Brain microvascular endothelial cell (primary cell): Measurements from ENCODE around the gene TCEANC2.
"Not testable (repeated sequence)": the region's sequence is repeated elsewhere in the genome, so short reads cannot be mapped to it uniquely, and the experiment has no call there.

ENCODE experiments used
- DNase-seq: peaks from one replicate; pipeline ENCODE4 v3.0.0-alpha.2; 2020
- H3K27ac ChIP-seq: fragments of 250-450 bp; sonication (Bioruptor Pico); 2 replicates; pipeline ENCODE4 v1.5.1; 2020; ENCODE audit warnings: mild to moderate bottlenecking, moderate library complexity
- H3K27me3 ChIP-seq: fragments of 250-450 bp; sonication (Bioruptor Pico); replicated peaks from 2 replicates; pipeline ENCODE4 v1.5.1; 2020; ENCODE audit warnings: mild to moderate bottlenecking
- H3K36me3 ChIP-seq: fragments of 250-450 bp; sonication (Bioruptor Pico); replicated peaks from 2 replicates; pipeline ENCODE4 v1.5.1; 2020; ENCODE audit warnings: mild to moderate bottlenecking
- H3K4me3 ChIP-seq: 2 replicates; pipeline ENCODE4 v1.5.1; 2011; ENCODE audit warnings: low read depth, mild to moderate bottlenecking, control low read depth, low read length, moderate library complexity
- in situ Hi-C: cut with HindIII; loops from 2 replicates; pipeline ENCODE4 v1.10.0; 2017; ENCODE audit warnings: low sequenced_read_pairs, low pct_ligation_motif_present
- TF ChIP-seq, protein P1 (sequence below): IDR thresholded peaks from 2 replicates; pipeline ENCODE4 v1.5.1; 2011; ENCODE audit warnings: low read depth, mild to moderate bottlenecking, moderate library complexity, low read length, control low read depth, inconsistent platforms; ENCODE audit errors: missing control alignments

Gene TCEANC2

DNA sequence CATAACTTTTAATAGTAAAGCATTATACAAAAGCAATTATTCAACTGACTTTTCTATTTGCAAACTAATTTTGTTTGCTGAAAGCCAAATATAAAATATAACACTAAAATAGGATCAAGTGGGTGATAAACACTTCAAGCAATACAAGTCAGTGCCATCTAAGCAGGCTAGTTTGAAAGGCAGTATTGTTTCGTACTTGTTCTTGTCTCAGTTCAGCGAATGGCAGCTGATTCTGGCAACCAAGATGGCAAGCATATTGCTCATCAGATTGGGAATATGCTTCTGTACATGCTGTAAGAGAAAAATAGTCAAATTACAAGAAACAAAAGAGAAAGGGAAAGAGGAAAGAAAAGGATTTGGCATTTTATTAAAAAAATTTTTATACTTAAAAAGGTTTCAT, 7.9 kb upstream of the TCEANC2 start:
- peaks cover 7% of the 10 kb centered on the region for H3K36me3 ChIP-seq
- in situ Hi-C loops, result no loop called here
- no peak overlapping the region for H3K4me3 ChIP-seq
- no peak overlapping the region for H3K27ac ChIP-seq
- no peaks in the 10 kb centered on the region for H3K27me3 ChIP-seq
- TF ChIP-seq, protein P1, sequence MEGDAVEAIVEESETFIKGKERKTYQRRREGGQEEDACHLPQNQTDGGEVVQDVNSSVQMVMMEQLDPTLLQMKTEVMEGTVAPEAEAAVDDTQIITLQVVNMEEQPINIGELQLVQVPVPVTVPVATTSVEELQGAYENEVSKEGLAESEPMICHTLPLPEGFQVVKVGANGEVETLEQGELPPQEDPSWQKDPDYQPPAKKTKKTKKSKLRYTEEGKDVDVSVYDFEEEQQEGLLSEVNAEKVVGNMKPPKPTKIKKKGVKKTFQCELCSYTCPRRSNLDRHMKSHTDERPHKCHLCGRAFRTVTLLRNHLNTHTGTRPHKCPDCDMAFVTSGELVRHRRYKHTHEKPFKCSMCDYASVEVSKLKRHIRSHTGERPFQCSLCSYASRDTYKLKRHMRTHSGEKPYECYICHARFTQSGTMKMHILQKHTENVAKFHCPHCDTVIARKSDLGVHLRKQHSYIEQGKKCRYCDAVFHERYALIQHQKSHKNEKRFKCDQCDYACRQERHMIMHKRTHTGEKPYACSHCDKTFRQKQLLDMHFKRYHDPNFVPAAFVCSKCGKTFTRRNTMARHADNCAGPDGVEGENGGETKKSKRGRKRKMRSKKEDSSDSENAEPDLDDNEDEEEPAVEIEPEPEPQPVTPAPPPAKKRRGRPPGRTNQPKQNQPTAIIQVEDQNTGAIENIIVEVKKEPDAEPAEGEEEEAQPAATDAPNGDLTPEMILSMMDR, result no peak
- DNase-seq, result no peak

DNA sequence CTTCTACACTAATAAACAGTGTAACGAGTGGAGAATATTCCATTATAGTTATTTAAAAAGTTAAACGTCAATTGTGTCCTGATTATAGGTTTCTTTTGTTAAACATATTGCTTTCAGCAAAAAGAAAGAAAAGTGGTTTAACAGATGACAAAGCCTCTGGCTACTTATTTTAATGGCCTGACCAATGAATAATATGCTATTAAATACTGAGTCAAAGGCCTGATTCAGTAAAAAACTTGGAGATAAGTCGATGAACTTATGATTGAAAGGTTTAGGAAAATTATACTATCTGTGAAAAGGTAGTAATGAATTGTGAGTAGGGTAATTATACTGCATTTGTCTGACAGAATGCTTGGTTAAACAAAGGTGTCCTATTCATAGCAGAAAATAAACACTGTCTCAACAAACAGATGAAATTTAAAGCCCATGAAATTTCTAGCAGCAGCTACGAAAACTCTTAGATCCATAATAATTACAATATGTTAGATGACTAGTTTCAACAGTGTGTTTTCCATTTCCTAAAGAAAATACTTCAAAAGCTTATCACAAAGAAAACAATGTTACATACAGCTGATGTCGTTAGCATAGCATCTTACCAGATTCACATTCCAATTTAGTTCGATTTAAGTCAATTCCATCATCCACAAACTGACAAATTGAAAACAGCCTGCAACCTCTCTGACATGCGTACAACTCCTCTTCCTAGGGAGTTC, 6.6 kb upstream of the TCEANC2 start:
- TF ChIP-seq, protein P1, result no peak
- Histone ChIP-seq H3K36me3 (peaks cover 7% of the 10 kb centered on the region), H3K4me3 (no peak overlapping the region), H3K27me3 (no peaks in the 10 kb centered on the region), H3K27ac (peak overlapping the region; percentile 61)
- DNase-seq, result no peak
- in situ Hi-C loops, result no loop called here

DNA sequence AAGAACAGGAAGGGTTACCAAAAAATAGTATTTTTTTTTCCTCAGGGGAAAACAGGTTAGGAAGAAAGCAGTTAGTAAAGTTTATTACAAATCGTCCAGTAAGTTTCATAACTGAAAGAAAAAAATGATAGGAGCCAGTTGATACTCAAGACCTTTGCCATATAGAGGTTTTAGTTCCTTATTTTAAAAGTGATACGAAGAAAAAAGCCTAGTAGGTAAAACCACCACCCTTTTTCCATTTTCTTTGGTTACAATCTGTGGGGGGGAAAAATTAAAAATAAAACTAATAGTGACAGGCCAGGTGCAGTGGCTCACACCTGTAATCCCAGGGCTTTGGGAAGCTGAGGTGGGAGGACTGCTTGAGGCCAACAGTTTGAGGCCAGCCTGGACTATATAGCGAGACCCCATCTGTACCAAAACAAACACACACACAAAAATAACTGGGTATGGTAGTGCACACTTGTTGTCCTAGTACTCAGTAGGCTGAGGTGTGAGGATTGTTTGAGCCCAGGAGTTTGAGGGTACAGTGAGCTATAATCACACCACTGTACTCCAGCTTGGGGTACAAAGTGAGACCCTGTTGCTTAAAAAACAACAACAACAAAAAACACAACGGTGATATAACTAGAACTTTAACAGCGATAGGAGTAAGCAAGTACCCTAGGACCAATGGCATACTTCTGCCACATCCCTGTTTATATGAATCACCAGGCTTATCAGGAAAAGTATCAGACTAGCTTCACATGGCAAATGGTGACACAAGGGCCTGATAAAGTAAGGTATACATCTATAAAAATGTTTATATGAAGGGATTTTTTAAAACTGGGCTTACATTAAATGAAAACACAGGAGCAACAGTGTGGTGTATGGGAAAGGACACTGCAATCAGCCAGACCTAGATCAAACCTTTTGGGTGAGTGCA, 5.8 kb upstream of the TCEANC2 start:
- H3K27ac ChIP-seq, result peak overlapping the region; percentile 61
- in situ Hi-C loops, result no loop called here
- no peak for DNase-seq
- H3K36me3 ChIP-seq, result peaks cover under 1% of the 10 kb centered on the region
- no peaks in the 10 kb centered on the region for H3K27me3 ChIP-seq
- TF ChIP-seq, protein P1, result no peak
- no peak overlapping the region for H3K4me3 ChIP-seq

DNA sequence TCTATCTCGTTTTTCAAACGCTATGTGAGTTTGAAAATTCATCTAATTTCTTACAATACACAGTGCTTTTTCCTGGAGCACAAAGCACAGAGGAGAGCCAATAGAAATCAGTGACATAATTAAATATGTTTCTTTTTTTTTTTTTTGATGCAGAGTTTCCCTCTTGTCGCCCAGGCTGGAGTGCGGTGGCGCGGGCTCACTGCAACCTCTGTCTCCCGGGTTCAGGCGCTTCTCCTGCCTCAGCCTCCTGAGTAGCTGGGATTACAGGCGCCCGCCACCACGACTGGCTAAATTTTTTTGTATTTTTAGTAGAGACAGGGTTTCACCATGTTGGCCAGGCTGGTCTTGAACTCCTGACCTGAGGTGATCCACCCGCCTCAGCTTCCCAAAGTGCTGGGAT, 3.0 kb upstream of the TCEANC2 start:
- DNase-seq, H3K36me3 ChIP-seq, in situ Hi-C loops, H3K27me3 ChIP-seq, H3K27ac ChIP-seq, H3K4me3 ChIP-seq: not testable (repeated sequence)

DNA sequence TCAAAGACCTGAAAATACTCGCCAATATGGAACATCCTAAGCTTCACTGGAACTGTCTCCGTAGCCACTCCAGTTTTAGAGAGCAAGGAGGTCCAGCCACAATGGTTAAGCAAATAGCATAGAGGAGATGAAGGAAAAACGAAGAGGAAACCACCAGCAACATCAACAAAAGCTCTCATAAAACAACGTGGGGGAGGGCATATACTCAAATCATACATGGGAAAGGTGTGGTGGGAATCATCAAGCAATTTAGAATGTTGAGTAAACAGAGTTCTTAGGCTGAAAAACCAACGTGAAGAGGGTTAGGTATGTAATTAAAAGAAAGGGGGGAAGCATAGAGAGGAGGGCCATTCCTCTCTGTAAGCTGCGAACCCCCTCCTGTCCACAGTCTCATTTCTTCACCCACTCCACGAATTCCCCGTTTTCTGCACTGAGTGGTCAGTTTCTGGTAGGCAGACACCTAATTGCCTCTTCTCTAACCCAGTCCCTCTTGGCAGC, 1.4 kb upstream of the TCEANC2 start:
- no peaks in the 10 kb centered on the region for H3K36me3 ChIP-seq
- H3K27ac ChIP-seq, result peak overlapping the region; percentile 90
- H3K4me3 ChIP-seq, result peak overlapping the region; percentile 97
- TF ChIP-seq, protein P1, result no peak
- no peak for DNase-seq
- no peaks in the 10 kb centered on the region for H3K27me3 ChIP-seq
- in situ Hi-C loops, result no loop called here

DNA sequence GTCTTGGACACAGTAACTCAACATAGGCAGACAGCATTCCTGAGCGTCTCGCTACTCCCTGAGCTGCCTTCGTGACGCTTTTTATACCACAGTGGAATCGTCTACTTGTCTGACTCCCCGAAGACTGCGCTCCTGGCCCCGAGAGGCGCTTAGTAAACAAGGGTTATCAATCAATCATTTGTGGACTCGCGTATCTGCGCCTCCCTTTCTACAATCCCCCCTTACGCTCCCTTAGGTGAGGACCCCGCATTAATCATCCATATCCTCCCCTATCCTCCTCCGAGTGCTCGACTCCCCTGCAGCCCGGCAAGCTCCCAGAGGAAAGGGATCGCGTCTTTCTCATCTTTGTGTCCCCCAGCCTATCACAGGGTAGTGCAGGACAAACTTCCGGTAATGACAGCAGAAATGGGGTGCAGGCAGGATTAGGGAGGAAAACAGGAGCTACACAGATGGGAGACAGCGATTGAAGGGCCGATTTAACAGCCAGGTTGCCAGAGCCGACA, 926 bp upstream of the TCEANC2 start:
- TF ChIP-seq, protein P1, result no peak
- no peaks in the 10 kb centered on the region for H3K27me3 ChIP-seq
- peak overlapping the region; percentile 97 for H3K4me3 ChIP-seq
- in situ Hi-C loops, result no loop called here
- H3K36me3 ChIP-seq, result no peaks in the 10 kb centered on the region
- peak; percentile 74 for DNase-seq
- H3K27ac ChIP-seq, result peak overlapping the region; percentile 90
